GM23338 (cell line): ENCODE measurements around the gene CWC22. TPM values are rescaled to one million over a fixed set of nuclear protein-coding genes. Genes with fewer than 3 reads are reported as not detected.
"Not testable (repeated sequence)": the region's sequence is repeated elsewhere in the genome, so short reads cannot be mapped to it uniquely, and the experiment has no call there.

ENCODE experiments used
- ATAC-seq: fragments of 200-7000 bp; cut with Tn5 transposase; 3 replicates; pipeline ENCODE4 v1.9.1; 2020
- DNase-seq: peaks from one replicate; pipeline ENCODE4 v3.0.0-alpha.2; 2015; ENCODE audit warnings: low spot score
- H2AFZ ChIP-seq: fragments of 200-600 bp; sonication (generic); 2 replicates; pipeline ENCODE4 v1.8.0; 2016; ENCODE audit warnings: antibody characterized with exemption, mild to moderate bottlenecking, moderate library complexity
- H3F3A ChIP-seq: fragments of 200-600 bp; sonication (generic); replicated peaks from 2 replicates; pipeline ENCODE4 v1.8.0; 2017; ENCODE audit warnings: antibody characterized with exemption, mixed run types, low read depth
- H3K27ac ChIP-seq: fragments of 200-600 bp; sonication (generic); 2 replicates; pipeline ENCODE4 v1.6.1; 2016; ENCODE audit warnings: low read depth
- H3K27me3 ChIP-seq: fragments of 200-600 bp; sonication (generic); 2 replicates; pipeline ENCODE4 v1.8.0; 2016; ENCODE audit warnings: mild to moderate bottlenecking, mixed run types, moderate library complexity; ENCODE audit not compliant: insufficient read depth
- H3K36me3 ChIP-seq: fragments of 200-600 bp; sonication (generic); 2 replicates; pipeline ENCODE4 v1.8.0; 2016; ENCODE audit warnings: mild to moderate bottlenecking; ENCODE audit not compliant: insufficient read depth
- H3K4me1 ChIP-seq: fragments of 200-600 bp; sonication (generic); 2 replicates; pipeline ENCODE4 v1.8.0; 2016; ENCODE audit warnings: mild to moderate bottlenecking, moderate library complexity; ENCODE audit not compliant: insufficient read depth
- H3K4me2 ChIP-seq: fragments of 200-600 bp; sonication (generic); 2 replicates; pipeline ENCODE4 v1.7.1; 2017; ENCODE audit warnings: mixed run types
- H3K4me3 ChIP-seq: fragments of 200-600 bp; sonication (generic); 2 replicates; pipeline ENCODE4 v1.6.1; 2016; ENCODE audit warnings: mixed run types
- H3K79me2 ChIP-seq: fragments of 200-600 bp; sonication (generic); replicated peaks from 2 replicates; pipeline ENCODE4 v1.8.0; 2017; ENCODE audit warnings: mild to moderate bottlenecking; ENCODE audit not compliant: insufficient read depth
- H3K9me2 ChIP-seq: fragments of 200-600 bp; sonication (generic); 2 replicates; pipeline ENCODE4 v1.8.0; 2017; ENCODE audit not compliant: insufficient read depth
- H4K20me1 ChIP-seq: fragments of 200-600 bp; sonication (generic); replicated peaks from 2 replicates; pipeline ENCODE4 v1.8.0; 2017; ENCODE audit warnings: mild to moderate bottlenecking; ENCODE audit not compliant: insufficient read depth
- H3K27ac Mint-ChIP-seq: 2 replicates; pipeline ENCODE4 v1.8.0; 2020; ENCODE audit warnings: inconsistent platforms, mild to moderate bottlenecking, moderate library complexity, mixed read lengths
- H3K27me3 Mint-ChIP-seq: 3 replicates; pipeline ENCODE4 v1.8.0; 2022; ENCODE audit warnings: low read depth, mild to moderate bottlenecking, moderate library complexity, mixed read lengths, inconsistent platforms; ENCODE audit not compliant: insufficient read depth, poor library complexity
- H3K36me3 Mint-ChIP-seq: 3 replicates; pipeline ENCODE4 v1.8.0; 2021; ENCODE audit warnings: low read depth, mild to moderate bottlenecking, inconsistent platforms, moderate library complexity, mixed read lengths
- H3K4me1 Mint-ChIP-seq: 3 replicates; pipeline ENCODE4 v1.8.0; 2020; ENCODE audit warnings: mild to moderate bottlenecking, inconsistent platforms, mixed read lengths
- H3K4me3 Mint-ChIP-seq: 3 replicates; pipeline ENCODE4 v1.8.0; 2021; ENCODE audit warnings: moderate library complexity, mild to moderate bottlenecking, inconsistent platforms, mixed read lengths
- H3K9me3 Mint-ChIP-seq: 3 replicates; pipeline ENCODE4 v1.8.0; 2020; ENCODE audit warnings: moderate library complexity, mild to moderate bottlenecking, inconsistent platforms, mixed read lengths
- CTCF ChIP-seq, 2 experiments: fragments of 200-600 bp in 1 of 2; sonication (generic) in 1 of 2; conservative IDR thresholded peaks; 2 replicates each; pipeline versions ENCODE4 v1.5.1 to v1.6.1; 2016 to 2017; ENCODE audit warnings: antibody characterized with exemption in 2 of 2, low read depth in 2 of 2, mild to moderate bottlenecking in 2 of 2, moderate library complexity in 1 of 2
- NANOG ChIP-seq: IDR thresholded peaks from 2 replicates; pipeline ENCODE4 v1.6.1; 2016; ENCODE audit warnings: antibody characterized with exemption, borderline replicate concordance
- ZNF331 ChIP-seq: fragments of 250-450 bp; sonication (Bioruptor Pico); IDR thresholded peaks from 2 replicates; pipeline ENCODE4 v1.5.0; 2020; ENCODE audit warnings: low read depth, mild to moderate bottlenecking, moderate library complexity
- ZNF462 ChIP-seq: fragments of 250-450 bp; sonication (Bioruptor Pico); IDR thresholded peaks from 2 replicates; pipeline ENCODE4 v1.5.0; 2020; ENCODE audit warnings: mild to moderate bottlenecking, moderate library complexity
- polyA plus RNA-seq: library from polyadenylated mRNA; unstranded; fragments of >200 nt; fragmentation: Nextera tagmentation; extraction: Ambion mirVana; gene quantifications from 2 replicates; pipeline ENCODE4 v1.2.1, GENCODE V29; 2016
- total RNA-seq: library from RNA; depleted of rRNA; stranded (reverse); fragments of >200 nt; shearing (Covaris generic); gene quantifications from 2 replicates; pipeline ENCODE4 v1.2.3, GENCODE V29; 2014

Gene CWC22
- total and polyA plus RNA-seq, 2 experiments from 2014 or later = 36.0 to 38.3 TPM

GRCh38 chr2:180056367-180057118 is 49.4 kb upstream of the CWC22 start:
- Mint-ChIP-seq H3K27ac (peak overlapping the region; percentile 7), H3K36me3 (peaks cover 9% of the 10 kb centered on the region; the same call in 2 of the 3 replicates), H3K4me3 (no peak overlapping the region), H3K9me3 (peaks cover 16% of the 10 kb centered on the region), H3K27me3 (peaks cover 5% of the 10 kb centered on the region), H3K4me1 (peaks cover 33% of the 10 kb centered on the region)
- peak; percentile 93 for DNase-seq
- Histone ChIP-seq H3K4me1 (peaks cover 29% of the 10 kb centered on the region; the same call in 1 of the 2 replicates), H3K27me3 (no peaks in the 10 kb centered on the region), H3K79me2 (no peaks in the 10 kb centered on the region), H3K36me3 (no peaks in the 10 kb centered on the region), H3K27ac (peak overlapping the region; percentile 72), H3K4me3 (no peak overlapping the region), H3K9me2 (0 out of 2 replicates have a peak, but pooled peaks cover 6% of the 10 kb centered on the region), H3K4me2 (0 out of 2 replicates have a peak overlapping the region, but pooled peaks have one; percentile 9), H4K20me1 (no peaks in the 10 kb centered on the region), H3F3A (no peaks in the 10 kb centered on the region), H2AFZ (no peak overlapping the region)
- no peak for TF ChIP-seq ZNF331 (CRISPR knock-in tag)
- TF ChIP-seq ZNF462 = peak; percentile 68
- peak; percentile 64 for TF ChIP-seq NANOG
- peak in 1 of 2 experiments; percentile 30; a peak in 2 of 4 replicates for TF ChIP-seq CTCF (conservative IDR thresholded peaks at IDR 0.05; ENCODE audit: low read depth in 2 of 2)
- peak; percentile 89 for ATAC-seq

GRCh38 chr2:180054576-180054975 is 47.5 kb upstream of the CWC22 start:
- H3K27ac ChIP-seq, H3K27me3 ChIP-seq, DNase-seq, H3F3A ChIP-seq, H3K36me3 Mint-ChIP-seq, ATAC-seq, H3K9me2 ChIP-seq, H3K79me2 ChIP-seq, H3K27me3 Mint-ChIP-seq, H3K27ac Mint-ChIP-seq, H3K4me2 ChIP-seq, H2AFZ ChIP-seq, H3K4me3 Mint-ChIP-seq, H4K20me1 ChIP-seq, H3K36me3 ChIP-seq, H3K4me3 ChIP-seq: not testable (repeated sequence)
- H3K4me1 ChIP-seq = peaks cover 29% of the 10 kb centered on the region; the same call in 1 of the 2 replicates
- Mint-ChIP-seq H3K9me3 (peaks cover 16% of the 10 kb centered on the region), H3K4me1 (peaks cover 33% of the 10 kb centered on the region)
